ENCODE results near the gene IL17C. TPM values are rescaled to one million over a fixed set of nuclear protein-coding genes. Genes with fewer than 3 reads are reported as not detected.

IL17C gene
- total RNA-seq, 2 donors from 2014 or later: not detected

DNA sequence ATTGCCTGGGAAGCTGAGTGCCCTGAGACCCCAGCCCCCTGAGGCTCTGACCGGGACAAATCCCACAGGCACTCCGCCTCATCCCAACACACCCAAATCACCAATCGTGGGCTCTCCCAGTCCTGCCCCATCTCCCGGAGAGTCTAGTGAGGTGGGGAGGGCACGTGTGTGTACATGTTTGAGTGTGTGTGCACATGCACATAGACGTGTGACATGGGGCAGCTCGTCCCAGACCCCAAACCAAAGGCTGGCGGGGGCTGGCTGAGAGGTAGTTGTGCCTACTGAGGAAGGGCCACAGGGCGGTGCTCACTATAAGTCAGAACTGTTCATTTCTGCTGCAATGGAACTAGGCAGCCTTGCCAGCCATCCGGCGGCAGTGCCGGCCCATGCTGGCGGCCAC lies 39.3 kb downstream of the IL17C start:
- H3K27me3 ChIP-seq: peaks cover 8% of the 10 kb centered on the region
- TF ChIP-seq, protein P1, sequence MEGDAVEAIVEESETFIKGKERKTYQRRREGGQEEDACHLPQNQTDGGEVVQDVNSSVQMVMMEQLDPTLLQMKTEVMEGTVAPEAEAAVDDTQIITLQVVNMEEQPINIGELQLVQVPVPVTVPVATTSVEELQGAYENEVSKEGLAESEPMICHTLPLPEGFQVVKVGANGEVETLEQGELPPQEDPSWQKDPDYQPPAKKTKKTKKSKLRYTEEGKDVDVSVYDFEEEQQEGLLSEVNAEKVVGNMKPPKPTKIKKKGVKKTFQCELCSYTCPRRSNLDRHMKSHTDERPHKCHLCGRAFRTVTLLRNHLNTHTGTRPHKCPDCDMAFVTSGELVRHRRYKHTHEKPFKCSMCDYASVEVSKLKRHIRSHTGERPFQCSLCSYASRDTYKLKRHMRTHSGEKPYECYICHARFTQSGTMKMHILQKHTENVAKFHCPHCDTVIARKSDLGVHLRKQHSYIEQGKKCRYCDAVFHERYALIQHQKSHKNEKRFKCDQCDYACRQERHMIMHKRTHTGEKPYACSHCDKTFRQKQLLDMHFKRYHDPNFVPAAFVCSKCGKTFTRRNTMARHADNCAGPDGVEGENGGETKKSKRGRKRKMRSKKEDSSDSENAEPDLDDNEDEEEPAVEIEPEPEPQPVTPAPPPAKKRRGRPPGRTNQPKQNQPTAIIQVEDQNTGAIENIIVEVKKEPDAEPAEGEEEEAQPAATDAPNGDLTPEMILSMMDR (IDR thresholded peaks at IDR 0.05): no peak
- H3K4me1 ChIP-seq: peaks cover 4% of the 10 kb centered on the region
- no peak overlapping the region for H3K27ac ChIP-seq
- no peaks in the 10 kb centered on the region for H3K9me3 ChIP-seq
- DNase-seq: no peak
- H3K4me3 ChIP-seq: no peak overlapping the region
- intact Hi-C loops (cut with DNase I): no loop called here
- no peaks in the 10 kb centered on the region for H3K36me3 ChIP-seq
- no peak overlapping the region for H3K9ac ChIP-seq (ENCODE audit: low read depth in 2 of 2, low read length in 2 of 2)

DNA sequence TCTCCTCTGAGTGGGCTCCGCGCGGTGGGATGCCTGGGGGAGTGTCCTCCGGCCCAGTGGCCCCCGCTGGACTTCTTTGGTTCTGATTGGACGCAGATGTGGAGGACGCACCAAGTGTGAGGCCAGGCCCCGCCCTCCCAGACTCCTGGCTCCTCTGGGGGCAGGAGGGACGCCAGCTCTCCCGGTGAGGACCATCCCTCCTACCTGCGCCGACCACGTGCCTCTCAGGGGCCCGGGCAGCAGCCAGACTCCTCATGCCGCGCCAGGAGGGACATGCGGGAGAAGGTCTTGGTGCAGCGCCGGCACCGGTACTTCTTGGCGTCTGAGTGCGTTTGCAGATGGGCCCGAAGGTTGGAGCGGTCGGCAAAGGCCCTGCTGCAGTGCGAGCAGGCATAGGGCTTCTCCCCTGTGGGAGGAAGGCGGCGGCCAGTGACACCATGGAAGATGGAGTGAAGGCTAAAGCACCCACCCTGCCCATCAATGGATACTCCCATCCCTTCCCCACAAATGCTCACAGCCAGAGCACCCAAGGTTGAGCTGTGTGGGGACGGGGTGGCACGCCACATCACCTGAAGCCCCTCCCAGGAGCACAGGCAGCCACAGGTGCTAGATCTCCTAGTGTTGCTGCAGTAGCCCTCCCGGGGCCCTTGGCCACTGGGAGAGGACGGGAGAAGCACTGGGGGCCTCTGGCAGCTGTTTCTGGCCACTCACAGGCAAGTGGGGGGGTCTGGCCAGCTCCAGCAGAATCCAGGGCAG lies 40.0 kb downstream of the IL17C start:
- Histone ChIP-seq H3K27ac (no peak overlapping the region), H3K4me3 (no peak overlapping the region), H3K4me1 (peaks cover 4% of the 10 kb centered on the region), H3K27me3 (peaks cover 8% of the 10 kb centered on the region), H3K9ac (ENCODE audit: low read depth in 2 of 2, low read length in 2 of 2) (no peak overlapping the region), H3K36me3 (no peaks in the 10 kb centered on the region), H3K9me3 (no peaks in the 10 kb centered on the region)
- intact Hi-C loops (cut with DNase I): no loop called here
- DNase-seq: no peak
- TF ChIP-seq, protein P1 (IDR thresholded peaks at IDR 0.05): no peak

DNA sequence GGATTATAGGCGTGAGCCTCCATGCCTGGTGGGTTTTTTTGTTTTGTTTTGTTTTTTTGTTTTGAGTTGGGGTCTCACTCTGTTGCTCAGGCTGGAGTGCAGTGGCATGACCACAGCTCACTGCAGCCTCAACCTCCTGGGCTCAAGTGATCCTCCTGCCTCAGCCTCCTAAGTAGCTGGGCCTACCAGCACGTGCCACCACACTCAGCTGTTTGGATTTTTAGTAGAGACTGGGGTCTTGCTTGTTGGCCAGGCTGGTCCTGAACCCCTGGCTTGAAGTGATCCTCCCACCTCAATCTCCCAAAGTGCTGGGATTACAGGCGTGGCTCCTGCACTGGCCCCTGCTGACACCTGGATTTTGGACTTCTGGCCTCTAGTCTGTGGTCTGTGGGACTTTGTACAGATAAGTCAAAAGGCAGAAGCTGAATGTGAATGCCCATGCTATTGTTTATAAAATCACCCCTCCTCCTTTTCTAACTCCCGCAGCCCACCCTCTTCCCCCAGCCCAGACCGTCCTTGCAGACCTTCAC lies 42.2 kb downstream of the IL17C start:
- H3K27me3 ChIP-seq: peaks cover 14% of the 10 kb centered on the region

GRCh38 chr16:88681084-88681680 lies 42.8 kb downstream of the IL17C start:
- DNase-seq: peak; percentile 61
- Histone ChIP-seq H3K27ac (peak overlapping the region; percentile 68), H3K27me3 (peaks cover 15% of the 10 kb centered on the region), H3K4me3 (no peak overlapping the region), H3K9me3 (no peaks in the 10 kb centered on the region), H3K36me3 (no peaks in the 10 kb centered on the region), H3K4me1 (peaks cover 4% of the 10 kb centered on the region), H3K9ac (ENCODE audit: low read depth in 2 of 2, low read length in 2 of 2) (peak overlapping the region in 1 of 2 donors; percentile 30)
- intact Hi-C loops (cut with DNase I): no loop called here
- TF ChIP-seq, protein P1 (IDR thresholded peaks at IDR 0.05): peak; percentile 54

More for the DNA sequence above, 42.2 kb downstream of the IL17C start:
- H3K9ac ChIP-seq (ENCODE audit: low read depth in 2 of 2, low read length in 2 of 2): no peak overlapping the region
- H3K9me3 ChIP-seq: no peaks in the 10 kb centered on the region
- H3K4me3 ChIP-seq: no peak overlapping the region
- H3K36me3 ChIP-seq: no peaks in the 10 kb centered on the region
- intact Hi-C loops (cut with DNase I): no loop called here
- H3K27ac ChIP-seq: no peak overlapping the region
- DNase-seq: no peak
- peaks cover 4% of the 10 kb centered on the region for H3K4me1 ChIP-seq
- TF ChIP-seq, protein P1 (IDR thresholded peaks at IDR 0.05): no peak

DNA sequence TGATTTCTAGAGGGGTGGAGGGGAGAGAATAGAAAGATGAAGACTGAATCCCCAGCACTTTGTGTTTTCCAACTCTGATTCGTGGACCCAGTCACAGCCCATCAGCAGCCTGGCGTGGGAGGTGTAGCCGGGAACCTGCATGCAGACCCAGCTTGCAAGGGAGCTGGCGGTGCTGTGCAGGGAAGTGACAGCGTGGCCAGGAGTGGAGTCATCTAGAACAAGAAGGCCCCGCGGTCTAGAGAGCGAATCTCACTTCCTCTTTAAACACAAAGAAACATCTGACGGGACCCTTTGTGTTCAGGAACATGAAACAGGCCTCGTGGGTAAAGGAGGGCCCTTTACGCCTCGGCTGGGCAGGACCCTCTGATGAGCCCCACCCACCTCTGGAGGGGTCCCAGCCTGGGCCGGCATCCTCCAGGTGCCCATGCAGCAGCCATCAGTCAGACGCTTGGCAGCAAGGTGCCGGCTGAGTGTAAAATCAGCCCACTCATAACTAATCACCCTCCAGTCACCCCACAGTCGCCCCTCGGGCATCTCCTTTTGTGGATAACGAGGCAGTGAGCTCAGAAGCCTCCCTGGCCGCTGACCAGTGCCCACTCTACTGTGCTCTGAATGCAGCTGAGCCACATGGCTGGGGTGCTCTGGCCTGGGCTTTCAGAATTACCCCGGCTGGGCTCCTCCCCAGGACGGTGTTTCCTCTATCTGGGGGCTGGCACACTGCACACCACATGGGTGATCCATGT lies 43.5 kb downstream of the IL17C start:
- TF ChIP-seq, protein P1 (IDR thresholded peaks at IDR 0.05): no peak
- DNase-seq: no peak
- Histone ChIP-seq H3K36me3 (no peaks in the 10 kb centered on the region), H3K4me1 (peaks cover 8% of the 10 kb centered on the region), H3K27me3 (peaks cover 15% of the 10 kb centered on the region), H3K9me3 (no peaks in the 10 kb centered on the region), H3K9ac (ENCODE audit: low read depth in 2 of 2, low read length in 2 of 2) (peak overlapping the region in 1 of 2 donors; percentile 46), H3K27ac (peak overlapping the region; percentile 68), H3K4me3 (no peak overlapping the region)
- intact Hi-C loops (cut with DNase I): no loop called here
